DND-41 (cell line): ENCODE data around the gene TACC3.

Experiments
- CTCF ChIP-seq: IDR thresholded peaks from 2 replicates; pipeline ENCODE4 v1.5.1; 2012; ENCODE audit warnings: borderline replicate concordance, low read length, moderate library complexity, mild to moderate bottlenecking; ENCODE audit not compliant: poor library complexity, severe bottlenecking; ENCODE audit errors: extremely low read depth
- EZH2 ChIP-seq: IDR thresholded peaks from 3 replicates; pipeline ENCODE4 v1.6.1; 2012; ENCODE audit warnings: borderline replicate concordance, low read depth, mild to moderate bottlenecking, moderate library complexity, low read length, inconsistent platforms; ENCODE audit not compliant: severe bottlenecking

- TF ChIP-seq CTCF, result no peak
- no peak for TF ChIP-seq EZH2
Observed at GRCh38 chr4:1732911-1733310, 11.6 kb downstream of the TACC3 start.
